LNCaP clone FGC (cell line): Measurements from ENCODE around the gene IZUMO4.
"Not testable (repeated sequence)": the region's sequence is repeated elsewhere in the genome, so short reads cannot be mapped to it uniquely, and the experiment has no call there.

Experiments used
- DNase-seq: peaks from one replicate; pipeline ENCODE4 v3.0.0-alpha.2; 2011; ENCODE audit warnings: low read depth
- H3K4me3 ChIP-seq: 2 replicates; pipeline ENCODE4 v1.5.1; 2011; ENCODE audit warnings: mild to moderate bottlenecking, low read depth, low read length, control low read depth
- CTCF ChIP-seq: IDR thresholded peaks from 2 replicates; pipeline ENCODE4 v1.5.1; 2012; ENCODE audit warnings: mild to moderate bottlenecking; ENCODE audit not compliant: control insufficient read depth, insufficient read depth; ENCODE audit errors: extremely low read depth

Gene IZUMO4

GRCh38 chr19:2087621-2088100 is 9.1 kb upstream of the IZUMO4 start:
- no peak overlapping the region for H3K4me3 ChIP-seq
- TF ChIP-seq CTCF: no peak
- DNase-seq: no peak

- no peak overlapping the region for H3K4me3 ChIP-seq
- TF ChIP-seq CTCF: no peak
- DNase-seq: no peak
Measured at GRCh38 chr19:2089001-2089711, 7.6 kb upstream of the IZUMO4 start.

- DNase-seq: no peak
- TF ChIP-seq CTCF: no peak
- no peak overlapping the region for H3K4me3 ChIP-seq
Measured at GRCh38 chr19:2089727-2090053, 7.0 kb upstream of the IZUMO4 start.

GRCh38 chr19:2091926-2092525 is 4.7 kb upstream of the IZUMO4 start:
- DNase-seq, H3K4me3 ChIP-seq: not testable (repeated sequence)

- peak; percentile 73 for DNase-seq
- H3K4me3 ChIP-seq: peak within 1 kb of the TSS; percentile 69
- TF ChIP-seq CTCF: peak; percentile 40
Measured at GRCh38 chr19:2096034-2096479, 658 bp upstream of the IZUMO4 start, which contains the start of gene MOB3A. Gene MOB3A, minus strand, starts transcription at chr19:2096326. Its CDS starts 17,766 bp downstream, at chr19:2078560.

- no peak for TF ChIP-seq CTCF
- peak overlapping the region; percentile 49 for H3K4me3 ChIP-seq
- no peak for DNase-seq
Measured at GRCh38 chr19:2097203-2097885, 629 bp downstream of the IZUMO4 start.

GRCh38 chr19:2097886-2098327 is 1.2 kb downstream of the IZUMO4 start:
- no peak for TF ChIP-seq CTCF
- DNase-seq: no peak
- H3K4me3 ChIP-seq: no peak overlapping the region
